Muscle of arm (tissue), 12 donors: ENCODE results near the gene HNF1B. TPM values are rescaled to one million over a fixed set of nuclear protein-coding genes. Genes with fewer than 3 reads are reported as not detected.

Experiments
- DNase-seq: peaks from one replicate; pipeline ENCODE4 v3.0.0-alpha.2; 2013
- polyA plus RNA-seq, 12 donors: library from polyadenylated mRNA; unstranded; fragments of 120-200 nt; gene quantifications; one replicate each; pipeline ENCODE4 v1.2.1, GENCODE V29; 2013; ENCODE audit not compliant: insufficient read length in 12 of 12

HNF1B gene
- polyA plus RNA-seq, 12 donors = 0.08 to 7.1 (median 0.16) TPM; not detected in 4

GRCh38 chr17:37761961-37762360 is 17.1 kb upstream of the HNF1B start:
- DNase-seq = no peak

DNA sequence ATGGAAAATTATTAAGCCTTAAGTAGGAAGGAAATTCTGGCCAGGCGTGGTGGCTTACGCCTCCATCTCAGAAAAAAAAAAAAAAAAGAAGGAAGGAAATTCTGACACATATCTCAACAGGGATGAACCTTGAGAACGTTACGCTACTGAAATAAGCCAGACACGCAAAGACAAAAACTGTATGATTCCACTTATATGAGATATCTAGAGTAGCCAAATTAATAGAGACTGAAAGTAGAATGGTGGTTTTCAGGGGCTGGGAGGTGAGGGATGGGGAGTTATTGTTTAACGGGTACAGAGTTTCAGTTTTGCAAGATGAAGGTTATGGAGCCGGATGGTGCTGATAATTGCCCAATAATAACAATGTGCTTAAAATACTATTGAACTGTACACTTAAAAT is 16.2 kb upstream of the HNF1B start:
- no peak for DNase-seq

GRCh38 chr17:37759014-37759637 is 14.3 kb upstream of the HNF1B start:
- no peak for DNase-seq

DNA sequence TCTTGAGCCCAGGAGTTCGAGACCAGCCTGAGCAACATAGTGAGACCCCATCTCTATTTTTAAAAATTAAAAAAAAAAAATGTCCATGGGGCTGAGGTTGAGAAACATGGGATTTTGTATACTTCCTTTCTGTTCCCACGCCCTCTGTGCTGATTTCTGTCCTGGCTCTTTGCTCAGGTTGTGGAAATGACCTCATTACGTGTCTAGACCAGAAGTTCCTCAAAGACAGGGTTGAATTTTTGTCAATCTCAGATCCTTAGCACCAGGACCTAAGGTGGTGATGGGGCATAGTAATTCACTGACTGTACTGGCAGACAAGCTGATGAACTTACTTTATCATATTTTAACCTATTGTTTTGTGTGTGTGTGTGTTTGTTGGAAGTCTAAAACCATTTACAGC is 11.2 kb upstream of the HNF1B start:
- DNase-seq = no peak

- no peak for DNase-seq
Observed at GRCh38 chr17:37755455-37755854, 10.6 kb upstream of the HNF1B start.

DNA sequence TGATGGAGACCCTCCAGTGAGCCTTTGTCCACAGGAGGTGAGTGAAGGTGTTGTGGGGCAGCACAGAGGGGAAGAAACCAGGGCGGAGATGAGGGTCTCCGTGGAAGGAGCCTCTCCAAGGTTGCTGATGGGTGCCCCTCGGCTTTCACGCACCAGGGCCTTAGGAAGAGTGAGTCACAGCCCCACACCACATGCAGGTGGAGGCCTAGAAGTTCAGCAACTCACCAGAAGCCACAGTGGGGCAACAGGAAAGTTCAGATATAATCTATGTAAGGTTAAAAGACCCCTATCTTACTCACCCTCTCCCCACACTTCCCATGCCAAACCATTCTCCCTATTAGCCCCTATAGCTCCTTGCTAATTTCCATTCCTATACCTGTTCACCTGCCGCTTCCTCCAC is 9.5 kb upstream of the HNF1B start:
- no peak for DNase-seq

- DNase-seq = no peak
Observed at GRCh38 chr17:37752482-37752881, 7.6 kb upstream of the HNF1B start.

DNA sequence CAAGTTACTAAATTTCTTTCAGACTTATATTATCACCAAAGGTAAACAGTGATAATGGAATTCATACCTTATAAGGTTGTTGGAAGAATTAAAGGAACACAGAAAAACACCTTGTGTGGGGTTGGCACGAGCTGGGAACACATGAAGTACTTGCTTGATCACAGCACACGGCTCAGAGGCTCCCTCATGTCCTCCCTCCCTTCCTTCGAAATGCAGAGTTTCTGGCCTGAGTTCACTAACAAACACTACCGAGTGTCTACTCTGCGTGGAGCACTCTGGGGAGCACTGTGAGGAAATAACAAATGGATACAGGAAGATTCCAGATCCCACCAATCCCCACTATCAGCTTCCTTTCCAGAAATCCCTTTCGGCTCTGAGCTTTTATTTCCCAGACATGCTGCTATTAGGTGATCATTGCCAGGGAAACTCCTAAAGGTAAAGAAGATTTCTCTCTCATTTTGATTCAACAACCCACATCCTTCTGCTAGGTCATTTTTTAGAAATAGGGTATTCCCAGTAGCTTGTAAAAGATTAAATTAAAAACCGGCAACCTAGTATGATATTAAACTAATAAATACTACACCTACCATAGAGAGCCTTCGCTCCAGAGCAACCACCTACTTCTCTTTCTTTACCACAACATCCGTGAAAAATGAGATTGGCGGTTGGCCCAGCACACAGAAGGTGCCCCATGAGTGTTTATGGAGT is 6.1 kb upstream of the HNF1B start:
- DNase-seq = no peak

GRCh38 chr17:37750292-37750691 is 5.4 kb upstream of the HNF1B start:
- DNase-seq = no peak

DNA sequence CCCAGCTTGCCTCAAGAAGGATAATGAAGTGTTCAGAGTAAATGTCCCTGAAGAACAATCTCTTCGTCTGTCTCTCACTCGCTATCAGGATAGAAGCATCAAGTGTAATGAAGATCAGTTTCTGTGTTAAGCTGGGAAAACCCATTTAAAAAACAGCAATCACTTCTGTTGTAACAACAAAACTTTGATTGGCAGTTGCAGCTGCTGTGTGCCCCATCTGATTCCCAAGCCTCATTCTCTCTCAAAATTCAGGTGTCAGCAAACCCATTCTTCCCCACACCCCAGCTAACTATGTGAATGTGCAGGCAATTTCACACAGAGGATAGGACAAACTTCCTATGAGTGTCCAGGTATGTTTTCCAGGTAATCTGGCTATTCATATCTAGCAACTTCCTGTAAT is 2.4 kb upstream of the HNF1B start:
- no peak for DNase-seq

GRCh38 chr17:37746617-37747016 is 1.8 kb upstream of the HNF1B start:
- no peak for DNase-seq

- DNase-seq = no peak
Observed at GRCh38 chr17:37745801-37746426, 1.1 kb upstream of the HNF1B start.

- no peak for DNase-seq
Observed at GRCh38 chr17:37744633-37744927, 279 bp downstream of the HNF1B start.

- no peak for DNase-seq
Observed at GRCh38 chr17:37743875-37744632, 805 bp downstream of the HNF1B start.

- DNase-seq = no peak
Observed at GRCh38 chr17:37743612-37743874, 1.3 kb downstream of the HNF1B start.

DNA sequence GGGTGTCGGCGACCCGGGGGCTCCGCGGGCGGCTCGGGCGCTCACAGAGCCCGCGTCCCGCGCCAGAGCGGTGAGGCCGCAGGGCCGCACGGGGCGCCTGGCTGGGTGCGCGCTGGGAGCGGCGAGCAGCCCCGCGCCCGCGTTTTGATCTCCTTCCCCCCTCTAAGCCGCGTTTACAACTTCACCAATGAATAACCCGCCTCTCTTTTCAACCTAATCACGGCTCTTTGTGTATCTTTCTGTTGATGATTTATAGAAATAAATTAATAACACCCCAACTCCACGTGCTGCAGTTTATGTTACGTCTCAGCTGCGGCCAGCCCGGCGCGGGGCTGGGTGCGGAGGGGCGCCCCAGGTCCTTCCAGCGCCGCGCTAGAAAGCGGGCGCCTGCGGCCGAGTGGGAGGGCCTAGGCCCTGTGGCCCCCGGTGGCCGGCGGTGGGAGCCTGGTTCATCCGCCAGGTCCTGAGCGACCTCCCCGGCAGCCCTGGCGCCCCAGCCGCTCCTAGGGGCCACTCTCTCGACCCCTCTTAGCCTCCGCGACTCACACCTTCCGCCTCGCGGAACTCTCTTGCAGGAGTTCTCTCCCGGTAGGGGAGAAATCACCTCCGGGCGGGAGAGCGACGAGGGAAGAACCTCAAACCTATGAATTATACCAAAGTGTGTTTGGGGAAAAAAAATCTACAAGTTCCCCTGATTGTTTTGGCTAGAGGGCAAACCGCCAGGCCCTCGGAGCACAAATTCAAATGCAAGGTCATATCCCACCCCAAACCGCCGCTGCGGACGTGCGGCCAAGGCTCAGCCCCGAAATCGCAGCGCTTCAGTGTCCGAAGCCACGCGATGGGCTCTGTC is 1.9 kb downstream of the HNF1B start:
- DNase-seq = no peak

GRCh38 chr17:37742116-37742761 is 2.6 kb downstream of the HNF1B start:
- DNase-seq = peak; percentile 17

GRCh38 chr17:37741341-37742115 is 3.3 kb downstream of the HNF1B start:
- peak; percentile 14 for DNase-seq

- DNase-seq = no peak
Observed at GRCh38 chr17:37740915-37741314, 3.9 kb downstream of the HNF1B start.

- no peak for DNase-seq
Observed at GRCh38 chr17:37737971-37738370, 6.9 kb downstream of the HNF1B start.

DNA sequence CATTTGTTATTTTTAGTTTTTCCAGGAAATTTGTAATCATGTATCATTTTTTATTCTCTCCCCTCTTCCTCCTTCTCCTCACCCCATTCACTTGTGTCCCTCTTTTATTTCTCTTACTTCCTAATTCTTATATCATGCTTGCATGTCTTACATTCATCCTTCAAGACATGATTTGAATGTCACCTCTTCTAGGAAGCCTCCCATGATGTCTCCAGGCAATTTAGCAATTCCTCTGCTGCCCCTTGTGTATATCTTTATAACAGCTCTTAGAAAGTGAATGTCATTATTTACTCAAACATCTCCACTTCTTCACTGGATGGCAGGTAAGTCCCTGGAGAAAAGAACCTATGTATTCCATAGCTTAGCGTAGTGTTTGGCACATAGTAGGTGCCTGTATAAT is 7.8 kb downstream of the HNF1B start:
- no peak for DNase-seq
